H9 (cell line): ENCODE data around the gene PPP1CA. TPM values are rescaled to one million over a fixed set of nuclear protein-coding genes. Genes with fewer than 3 reads are reported as not detected.

Source experiments
- DNase-seq: peaks from one replicate; pipeline ENCODE4 v3.0.0-alpha.2; 2017
- H2AFZ ChIP-seq: one replicate; pipeline ENCODE4 v1.6.1; 2013; ENCODE audit warnings: mild to moderate bottlenecking, low read length, control low read depth, moderate library complexity
- H2AK5ac ChIP-seq: 2 replicates; pipeline ENCODE4 v1.6.1; 2013; ENCODE audit warnings: low read length, control low read depth, mixed read lengths; ENCODE audit not compliant: insufficient read length
- H2BK120ac ChIP-seq: one replicate; pipeline ENCODE4 v1.6.1; 2013; ENCODE audit warnings: low read depth, mild to moderate bottlenecking, low read length, control low read depth, inconsistent platforms; ENCODE audit not compliant: poor library complexity, severe bottlenecking
- H2BK12ac ChIP-seq: 2 replicates; pipeline ENCODE4 v1.6.1; 2013; ENCODE audit warnings: low read length, control low read depth, mixed read lengths, low read depth; ENCODE audit not compliant: insufficient read length
- H2BK15ac ChIP-seq: 2 replicates; pipeline ENCODE4 v1.6.1; 2013; ENCODE audit warnings: low read depth, low read length, control low read depth
- H2BK20ac ChIP-seq: one replicate; pipeline ENCODE4 v1.6.1; 2013; ENCODE audit warnings: low read depth, mild to moderate bottlenecking, low read length, control low read depth, inconsistent platforms; ENCODE audit not compliant: poor library complexity, severe bottlenecking
- H2BK5ac ChIP-seq: 2 replicates; pipeline ENCODE4 v1.6.1; 2013; ENCODE audit warnings: low read length, control low read depth, mixed read lengths; ENCODE audit not compliant: insufficient read length
- H3K14ac ChIP-seq: 2 replicates; pipeline ENCODE4 v1.6.1; 2013; ENCODE audit warnings: low read length, control low read depth; ENCODE audit not compliant: insufficient read depth
- H3K18ac ChIP-seq: 2 replicates; pipeline ENCODE4 v1.6.1; 2013; ENCODE audit warnings: low read depth, mild to moderate bottlenecking, mixed read lengths, low read length, control low read depth; ENCODE audit not compliant: insufficient read length
- H3K23ac ChIP-seq: 2 replicates; pipeline ENCODE4 v1.6.1; 2013; ENCODE audit warnings: low read length, control low read depth, mixed read lengths, low read depth; ENCODE audit not compliant: insufficient read length
- H3K23me2 ChIP-seq: 2 replicates; pipeline ENCODE4 v1.6.1; 2013; ENCODE audit warnings: low read depth, mild to moderate bottlenecking, mixed read lengths, low read length, control low read depth; ENCODE audit not compliant: insufficient read length, poor library complexity, severe bottlenecking
- H3K27ac ChIP-seq: 2 replicates; pipeline ENCODE4 v1.5.1; 2013; ENCODE audit warnings: low read length, control low read depth, mixed read lengths, low read depth; ENCODE audit not compliant: insufficient read length
- H3K27me3 ChIP-seq: 2 replicates; pipeline ENCODE4 v1.6.1; 2013; ENCODE audit warnings: low read length, control low read depth, inconsistent platforms; ENCODE audit not compliant: insufficient read depth
- H3K4ac ChIP-seq: 2 replicates; pipeline ENCODE4 v1.6.1; 2013; ENCODE audit warnings: low read depth, mild to moderate bottlenecking, control low read depth, inconsistent platforms, low read length, moderate library complexity
- H3K4me1 ChIP-seq: 2 replicates; pipeline ENCODE4 v1.6.1; 2013; ENCODE audit warnings: low read length, control low read depth, inconsistent platforms; ENCODE audit not compliant: insufficient read depth
- H3K4me2 ChIP-seq: 2 replicates; pipeline ENCODE4 v1.6.1; 2013; ENCODE audit warnings: low read length, control low read depth, mixed read lengths; ENCODE audit not compliant: insufficient read length, insufficient read depth
- H3K56ac ChIP-seq: 2 replicates; pipeline ENCODE4 v1.6.1; 2013; ENCODE audit warnings: low read depth, mild to moderate bottlenecking, mixed read lengths, low read length, control low read depth; ENCODE audit not compliant: insufficient read length
- H3K79me1 ChIP-seq: 2 replicates; pipeline ENCODE4 v1.6.1; 2013; ENCODE audit warnings: low read depth, mild to moderate bottlenecking, moderate library complexity, low read length, control low read depth, inconsistent platforms; ENCODE audit not compliant: insufficient read depth, poor library complexity, severe bottlenecking
- H3K79me2 ChIP-seq: 2 replicates; pipeline ENCODE4 v1.6.1; 2013; ENCODE audit warnings: low read length, control low read depth, inconsistent platforms; ENCODE audit not compliant: insufficient read depth
- H3K9ac ChIP-seq: 2 replicates; pipeline ENCODE4 v1.6.1; 2013; ENCODE audit warnings: low read length, control low read depth, mixed read lengths; ENCODE audit not compliant: insufficient read length; ENCODE audit errors: extremely low read depth
- H3K9me3 ChIP-seq: one replicate; pipeline ENCODE4 v1.6.1; 2013; ENCODE audit warnings: low read depth, low read length, inconsistent platforms; ENCODE audit not compliant: control insufficient read depth
- H3T11ph ChIP-seq: one replicate; pipeline ENCODE4 v1.6.1; 2013; ENCODE audit warnings: mild to moderate bottlenecking, low read length, control low read depth, inconsistent platforms
- H4K20me1 ChIP-seq: one replicate; pipeline ENCODE4 v1.6.1; 2013; ENCODE audit not compliant: control insufficient read depth, insufficient read length, insufficient read depth
- H4K5ac ChIP-seq: 2 replicates; pipeline ENCODE4 v1.6.1; 2013; ENCODE audit warnings: low read depth, mild to moderate bottlenecking, mixed read lengths, low read length, control low read depth; ENCODE audit not compliant: insufficient read length
- H4K8ac ChIP-seq: replicated peaks from 2 replicates; pipeline ENCODE4 v1.6.1; 2013; ENCODE audit warnings: low read length, control low read depth, mixed read lengths, low read depth; ENCODE audit not compliant: insufficient read length
- H4K91ac ChIP-seq: 2 replicates; pipeline ENCODE4 v1.6.1; 2013; ENCODE audit warnings: low read depth, mild to moderate bottlenecking, moderate library complexity, mixed read lengths, low read length, control low read depth; ENCODE audit not compliant: insufficient read length
- H3K27ac Mint-ChIP-seq, 3 experiments: 2 replicates in 2 of 3; 3 replicates in 1 of 3; pipeline ENCODE4 v1.8.0; 2020 to 2021; ENCODE audit warnings: mixed read lengths in 3 of 3, mild to moderate bottlenecking in 1 of 3, moderate library complexity in 1 of 3
- H3K27me3 Mint-ChIP-seq: 2 replicates; pipeline ENCODE4 v1.8.0; 2021; ENCODE audit warnings: low read depth, mild to moderate bottlenecking, moderate library complexity, mixed read lengths
- H3K36me3 Mint-ChIP-seq, 3 experiments: 2 replicates in 2 of 3; 3 replicates in 1 of 3; pipeline ENCODE4 v1.8.0; 2020 to 2021; ENCODE audit warnings: low read depth in 3 of 3, mixed read lengths in 3 of 3; ENCODE audit not compliant: insufficient read depth in 1 of 3
- H3K4me1 Mint-ChIP-seq, 2 experiments: 2 replicates each; pipeline ENCODE4 v1.8.0; 2020; ENCODE audit warnings: mixed read lengths in 2 of 2
- H3K4me3 Mint-ChIP-seq, 2 experiments: 2 replicates in 1 of 2; 3 replicates in 1 of 2; pipeline ENCODE4 v1.8.0; 2020 to 2021; ENCODE audit warnings: mild to moderate bottlenecking in 2 of 2, mixed read lengths in 2 of 2, moderate library complexity in 1 of 2
- H3K9me3 Mint-ChIP-seq, 2 experiments: 2 replicates in 1 of 2; 3 replicates in 1 of 2; pipeline ENCODE4 v1.8.0; 2020; ENCODE audit warnings: mild to moderate bottlenecking in 2 of 2, mixed read lengths in 2 of 2, moderate library complexity in 1 of 2
- WGBS: extraction: QIAGEN DNeasy Blood & Tissue Kit; methylation state at CpG from one replicate; pipeline ENCODE4 v1.1.7; 2013; ENCODE audit warnings: missing lambda C conversion rate, low lambda C conversion rate, mixed read lengths; ENCODE audit not compliant: insufficient read length; ENCODE audit errors: extremely low coverage; 5-methylcytosine and 5-hydroxymethylcytosine counted together
- total RNA-seq: library from RNA; stranded (reverse); gene quantifications from 2 replicates; pipeline ENCODE4 v1.2.1, GENCODE V29; 2021
- TF ChIP-seq, protein P1 (sequence below): fragments of 200-600 bp; sonication (generic); conservative IDR thresholded peaks from 3 replicates; pipeline ENCODE4 v1.8.0; 2021; ENCODE audit warnings: antibody characterized with exemption, mild to moderate bottlenecking

The PPP1CA gene
- total RNA-seq, 1 experiment from 2014 or later, result 205 TPM

DNA sequence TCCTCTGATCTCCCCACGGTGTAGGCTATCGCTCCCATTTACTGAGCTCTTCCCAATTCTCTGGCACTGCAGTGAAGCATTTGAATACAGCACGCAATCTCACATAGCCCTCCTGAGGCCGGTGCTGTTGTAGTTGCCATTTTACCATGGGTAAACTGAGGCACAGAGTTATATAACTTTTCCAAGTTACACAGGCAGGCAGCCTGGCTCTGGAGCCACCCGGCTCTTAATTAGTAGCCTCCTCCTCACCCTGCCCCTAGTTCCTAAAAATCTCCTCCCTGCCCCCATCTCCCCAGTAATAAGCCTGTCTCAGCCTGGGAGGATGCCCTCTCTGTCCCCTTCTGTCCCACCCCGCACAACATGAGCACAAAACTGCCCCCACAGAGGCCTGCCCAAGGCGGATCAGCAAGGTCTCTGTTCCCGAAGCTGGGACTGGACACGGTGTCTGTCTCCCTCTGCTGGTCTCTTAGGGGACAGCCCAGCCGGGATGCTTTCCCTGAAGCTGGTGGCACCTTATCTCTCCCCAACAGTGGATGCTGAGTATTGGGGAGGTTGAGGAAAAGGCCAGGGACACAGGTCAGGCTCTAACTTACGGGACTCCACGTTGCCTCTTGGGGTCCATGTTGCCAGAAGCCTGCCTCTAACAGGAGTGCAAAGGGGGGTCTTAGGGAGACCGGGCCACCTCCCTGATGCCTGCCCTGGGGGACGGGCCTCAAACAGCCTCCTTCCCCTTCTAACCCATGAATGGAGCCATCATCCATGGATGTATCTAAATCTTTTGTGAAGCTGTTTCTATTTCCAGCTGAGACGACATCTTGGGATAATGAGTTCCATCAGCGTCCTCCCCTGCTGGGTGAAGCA lies 19.2 kb downstream of the PPP1CA start:
- no peak overlapping the region for H3K18ac ChIP-seq
- no peak overlapping the region for H2BK5ac ChIP-seq
- no CpG with 5 or more reads among the region's 16 CpGs for WGBS
- H4K8ac ChIP-seq, result no peak overlapping the region
- no peak overlapping the region for H3K56ac ChIP-seq
- H3K27me3 ChIP-seq, result no peaks in the 10 kb centered on the region; the same call in 1 of the 2 replicates
- no peak overlapping the region for H2BK12ac ChIP-seq
- no peaks in the 10 kb centered on the region for H4K20me1 ChIP-seq
- H3K4me3 Mint-ChIP-seq, result no peak overlapping the region
- H3K27ac Mint-ChIP-seq, result no peak overlapping the region
- H3K4me1 ChIP-seq, result no peaks in the 10 kb centered on the region; the same call in 1 of the 2 replicates
- H3K4me1 Mint-ChIP-seq, result peaks cover 19 to 21% of the 10 kb centered on the region in 2 experiments
- H3K9me3 Mint-ChIP-seq, result no peaks in the 10 kb centered on the region
- no peak overlapping the region for H3K14ac ChIP-seq
- H2BK20ac ChIP-seq, result no peak overlapping the region
- H2AK5ac ChIP-seq, result no peak overlapping the region
- no peaks in the 10 kb centered on the region for H3K79me2 ChIP-seq
- H3K27me3 Mint-ChIP-seq, result peaks cover 50% of the 10 kb centered on the region
- H3K23me2 ChIP-seq, result no peaks in the 10 kb centered on the region
- no peak overlapping the region for H3T11ph ChIP-seq
- H2BK15ac ChIP-seq, result no peak overlapping the region
- no peak overlapping the region for H3K9ac ChIP-seq
- no peak overlapping the region for H3K4ac ChIP-seq
- TF ChIP-seq, protein P1, sequence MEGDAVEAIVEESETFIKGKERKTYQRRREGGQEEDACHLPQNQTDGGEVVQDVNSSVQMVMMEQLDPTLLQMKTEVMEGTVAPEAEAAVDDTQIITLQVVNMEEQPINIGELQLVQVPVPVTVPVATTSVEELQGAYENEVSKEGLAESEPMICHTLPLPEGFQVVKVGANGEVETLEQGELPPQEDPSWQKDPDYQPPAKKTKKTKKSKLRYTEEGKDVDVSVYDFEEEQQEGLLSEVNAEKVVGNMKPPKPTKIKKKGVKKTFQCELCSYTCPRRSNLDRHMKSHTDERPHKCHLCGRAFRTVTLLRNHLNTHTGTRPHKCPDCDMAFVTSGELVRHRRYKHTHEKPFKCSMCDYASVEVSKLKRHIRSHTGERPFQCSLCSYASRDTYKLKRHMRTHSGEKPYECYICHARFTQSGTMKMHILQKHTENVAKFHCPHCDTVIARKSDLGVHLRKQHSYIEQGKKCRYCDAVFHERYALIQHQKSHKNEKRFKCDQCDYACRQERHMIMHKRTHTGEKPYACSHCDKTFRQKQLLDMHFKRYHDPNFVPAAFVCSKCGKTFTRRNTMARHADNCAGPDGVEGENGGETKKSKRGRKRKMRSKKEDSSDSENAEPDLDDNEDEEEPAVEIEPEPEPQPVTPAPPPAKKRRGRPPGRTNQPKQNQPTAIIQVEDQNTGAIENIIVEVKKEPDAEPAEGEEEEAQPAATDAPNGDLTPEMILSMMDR, result peak; percentile 97
- H3K36me3 Mint-ChIP-seq, result no peaks in the 10 kb centered on the region
- no peak overlapping the region for H2AFZ ChIP-seq
- no peak overlapping the region for H2BK120ac ChIP-seq
- no peak overlapping the region for H3K23ac ChIP-seq
- H3K27ac ChIP-seq, result no peak overlapping the region
- H3K9me3 ChIP-seq, result no peaks in the 10 kb centered on the region
- H4K91ac ChIP-seq, result no peak overlapping the region
- peak; percentile 83 for DNase-seq
- H4K5ac ChIP-seq, result no peak overlapping the region
- H3K79me1 ChIP-seq, result no peaks in the 10 kb centered on the region
- no peak overlapping the region for H3K4me2 ChIP-seq
